GM13977 (cell line): ENCODE data around the gene FAAP100.

ENCODE experiments used
- DNase-seq: peaks from one replicate; pipeline ENCODE4 v3.0.0; 2012; ENCODE audit warnings: low spot score
- in situ Hi-C: fragments of 300-500 bp; cut with MboI; formaldehyde crosslinking; loops from one replicate; pipeline ENCODE4 v1.12.0; 2022; ENCODE audit warnings: low sequenced_read_pairs, low pct_unique_long_range_greater_than_20kb, mixed read lengths, inconsistent platforms; ENCODE audit not compliant: unreplicated experiment
- TF ChIP-seq, protein P1 (sequence below): IDR thresholded peaks from 2 replicates; pipeline ENCODE4 v1.5.1; 2012; ENCODE audit warnings: mild to moderate bottlenecking, control low read depth; ENCODE audit not compliant: insufficient read depth; ENCODE audit errors: extremely low read depth, missing control alignments

FAAP100 gene

GRCh38 chr17:81570964-81571363 is 18.8 kb upstream of the FAAP100 start:
- TF ChIP-seq, protein P1, sequence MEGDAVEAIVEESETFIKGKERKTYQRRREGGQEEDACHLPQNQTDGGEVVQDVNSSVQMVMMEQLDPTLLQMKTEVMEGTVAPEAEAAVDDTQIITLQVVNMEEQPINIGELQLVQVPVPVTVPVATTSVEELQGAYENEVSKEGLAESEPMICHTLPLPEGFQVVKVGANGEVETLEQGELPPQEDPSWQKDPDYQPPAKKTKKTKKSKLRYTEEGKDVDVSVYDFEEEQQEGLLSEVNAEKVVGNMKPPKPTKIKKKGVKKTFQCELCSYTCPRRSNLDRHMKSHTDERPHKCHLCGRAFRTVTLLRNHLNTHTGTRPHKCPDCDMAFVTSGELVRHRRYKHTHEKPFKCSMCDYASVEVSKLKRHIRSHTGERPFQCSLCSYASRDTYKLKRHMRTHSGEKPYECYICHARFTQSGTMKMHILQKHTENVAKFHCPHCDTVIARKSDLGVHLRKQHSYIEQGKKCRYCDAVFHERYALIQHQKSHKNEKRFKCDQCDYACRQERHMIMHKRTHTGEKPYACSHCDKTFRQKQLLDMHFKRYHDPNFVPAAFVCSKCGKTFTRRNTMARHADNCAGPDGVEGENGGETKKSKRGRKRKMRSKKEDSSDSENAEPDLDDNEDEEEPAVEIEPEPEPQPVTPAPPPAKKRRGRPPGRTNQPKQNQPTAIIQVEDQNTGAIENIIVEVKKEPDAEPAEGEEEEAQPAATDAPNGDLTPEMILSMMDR: no peak
- in situ Hi-C loops: no loop called here
- DNase-seq: no peak

GRCh38 chr17:81569986-81570514 is 17.9 kb upstream of the FAAP100 start:
- in situ Hi-C loops: no loop called here
- TF ChIP-seq, protein P1: no peak
- DNase-seq: no peak

GRCh38 chr17:81568416-81568815 is 16.3 kb upstream of the FAAP100 start:
- in situ Hi-C loops: no loop called here
- DNase-seq: no peak

DNA sequence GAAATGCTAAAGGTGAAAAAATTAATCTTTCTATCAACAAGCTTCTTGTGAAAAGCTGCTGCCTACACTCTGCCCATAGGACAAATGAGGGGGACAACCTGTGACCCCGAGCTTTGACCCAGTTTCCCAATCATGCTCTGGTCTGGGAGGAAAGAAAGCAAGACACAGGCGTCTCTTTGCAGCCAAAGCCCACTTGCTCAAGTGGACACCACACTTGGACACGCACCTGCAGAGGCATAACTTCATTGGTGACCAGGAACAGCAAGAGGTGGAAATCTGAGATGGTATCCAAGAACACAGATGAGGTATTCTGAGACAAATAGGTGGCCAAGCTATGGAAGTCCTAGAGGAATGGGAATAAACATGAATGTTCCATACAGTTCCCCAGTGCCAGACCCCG is 15.0 kb upstream of the FAAP100 start:
- in situ Hi-C loops: no loop called here

More at GRCh38 chr17:81568416-81568815, 16.3 kb upstream of the FAAP100 start:
- TF ChIP-seq, protein P1: no peak

DNA sequence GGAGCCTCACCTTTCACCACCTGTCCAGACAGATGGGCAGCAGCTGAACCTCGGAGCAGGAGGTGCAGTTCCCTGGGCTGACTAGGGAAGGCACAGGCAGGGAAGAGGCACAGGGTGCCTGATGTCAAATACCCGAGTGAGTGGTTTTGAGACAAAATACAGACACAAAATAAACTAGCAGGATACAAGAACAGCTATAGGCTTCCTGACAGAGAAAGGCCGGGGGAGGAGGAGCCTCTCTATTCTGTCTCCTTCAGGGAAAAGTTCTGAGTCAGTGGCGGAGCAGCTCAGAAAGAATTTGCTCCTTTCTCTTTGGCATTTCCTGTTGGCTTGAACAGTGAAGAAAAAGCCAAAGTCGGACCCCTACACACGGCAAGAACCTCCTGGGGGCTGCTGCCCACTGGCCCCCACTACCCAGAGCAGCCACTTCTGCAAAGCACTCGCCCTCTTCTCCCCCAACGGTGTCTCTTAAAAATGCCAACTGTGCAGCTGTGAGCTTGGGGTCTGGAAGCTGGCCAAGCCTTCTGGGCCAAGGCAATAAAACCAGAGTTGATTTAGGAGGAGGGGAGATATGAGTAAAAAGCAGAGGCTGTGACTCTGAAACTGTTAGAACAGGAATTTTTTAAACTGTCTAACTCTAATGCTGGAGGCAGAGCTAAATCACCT is 14.4 kb upstream of the FAAP100 start:
- no peak for DNase-seq
- TF ChIP-seq, protein P1: no peak
- in situ Hi-C loops: no loop called here

More for the DNA sequence above, 15.0 kb upstream of the FAAP100 start:
- TF ChIP-seq, protein P1: no peak
- no peak for DNase-seq

DNA sequence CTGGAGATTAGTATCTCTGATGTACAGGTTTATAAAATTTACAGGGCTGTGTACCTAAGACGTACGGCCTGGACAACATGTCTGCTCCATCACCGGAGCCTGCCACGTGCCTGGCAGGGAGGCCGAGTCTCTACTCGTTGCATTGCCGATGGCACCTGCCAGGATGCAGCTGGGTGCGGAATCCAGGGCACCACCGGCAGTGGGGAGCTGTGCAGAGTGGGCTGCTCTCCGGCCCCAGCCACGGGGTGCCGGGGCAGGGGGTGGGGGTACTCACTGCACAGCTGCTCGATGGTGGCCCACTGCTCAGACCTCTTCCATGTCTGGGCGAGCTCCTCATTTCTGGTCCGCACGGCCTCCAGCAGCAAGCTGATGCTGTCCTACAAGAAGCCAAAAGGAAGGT is 13.1 kb upstream of the FAAP100 start:
- no peak for DNase-seq
- in situ Hi-C loops: no loop called here
- TF ChIP-seq, protein P1: no peak

GRCh38 chr17:81564778-81565177 is 12.6 kb upstream of the FAAP100 start:
- TF ChIP-seq, protein P1: no peak
- no peak for DNase-seq
- in situ Hi-C loops: no loop called here
